Peyer's patch (tissue), 4 donors: ENCODE measurements around the gene ZNF217. TPM values are rescaled to one million over a fixed set of nuclear protein-coding genes. Genes with fewer than 3 reads are reported as not detected.
A peak's percentile ranks its signal among the peaks of the same experiment; 100 is the strongest.
"Not testable (repeated sequence)": the region's sequence is repeated elsewhere in the genome, so short reads cannot be mapped to it uniquely, and the experiment has no call there.

Experiments used
- DNase-seq, 3 donors: peaks; one replicate each; pipeline ENCODE4 v3.0.0-alpha.2; 2017 to 2019
- H3K27ac ChIP-seq, 4 donors: fragments of 200-600 bp; sonication (generic); one replicate each; pipeline ENCODE4 v1.5.1; 2016 to 2019
- H3K27me3 ChIP-seq, 2 donors: fragments of 200-600 bp; sonication (generic); one replicate each; pipeline ENCODE4 v1.5.1; 2019
- H3K36me3 ChIP-seq, 3 donors: fragments of 200-600 bp; sonication (generic); one replicate each; pipeline ENCODE4 v1.5.1; 2016 to 2019
- H3K4me1 ChIP-seq, 4 donors: fragments of 200-600 bp; sonication (generic); one replicate each; pipeline ENCODE4 v1.5.1; 2016 to 2019
- H3K4me3 ChIP-seq, 4 donors: fragments of 200-600 bp; sonication (generic); 1 replicate in 3 of 4; 2 replicates in 1 of 4; pipeline ENCODE4 v1.5.1; 2016 to 2019; ENCODE audit warnings: mild to moderate bottlenecking in 1 of 4
- H3K9me3 ChIP-seq, 4 donors: fragments of 200-600 bp; sonication (generic); one replicate each; pipeline ENCODE4 v1.5.1; 2016 to 2019; ENCODE audit warnings: mild to moderate bottlenecking in 1 of 4
- POLR2A ChIP-seq, 2 donors: fragments of 450-650 bp; IDR thresholded peaks; one replicate each; pipeline ENCODE4 v1.5.1; 2017; ENCODE audit warnings: antibody characterized with exemption in 2 of 2, mild to moderate bottlenecking in 2 of 2, moderate library complexity in 2 of 2
- total RNA-seq, 4 donors: library from RNA; depleted of rRNA; stranded (reverse); fragments of >200 nt; gene quantifications; one replicate each; pipeline ENCODE4 v1.1.0, GENCODE V29; 2016
- TF ChIP-seq, protein P1 (sequence below), 6 experiments: fragments of 450-650 bp in 4 of 6; fragments of 200-600 bp in 2 of 6; sonication (generic) in 1 of 6; IDR thresholded peaks; one replicate each; pipeline ENCODE4 v1.5.1; 2017 to 2019; ENCODE audit warnings: antibody characterized with exemption in 6 of 6, mild to moderate bottlenecking in 3 of 6, moderate library complexity in 1 of 6

ZNF217 gene
- total RNA-seq, 4 donors from 2014 or later, result 23.3 to 59.4 (median 43.4) TPM

- TF ChIP-seq, protein P1, sequence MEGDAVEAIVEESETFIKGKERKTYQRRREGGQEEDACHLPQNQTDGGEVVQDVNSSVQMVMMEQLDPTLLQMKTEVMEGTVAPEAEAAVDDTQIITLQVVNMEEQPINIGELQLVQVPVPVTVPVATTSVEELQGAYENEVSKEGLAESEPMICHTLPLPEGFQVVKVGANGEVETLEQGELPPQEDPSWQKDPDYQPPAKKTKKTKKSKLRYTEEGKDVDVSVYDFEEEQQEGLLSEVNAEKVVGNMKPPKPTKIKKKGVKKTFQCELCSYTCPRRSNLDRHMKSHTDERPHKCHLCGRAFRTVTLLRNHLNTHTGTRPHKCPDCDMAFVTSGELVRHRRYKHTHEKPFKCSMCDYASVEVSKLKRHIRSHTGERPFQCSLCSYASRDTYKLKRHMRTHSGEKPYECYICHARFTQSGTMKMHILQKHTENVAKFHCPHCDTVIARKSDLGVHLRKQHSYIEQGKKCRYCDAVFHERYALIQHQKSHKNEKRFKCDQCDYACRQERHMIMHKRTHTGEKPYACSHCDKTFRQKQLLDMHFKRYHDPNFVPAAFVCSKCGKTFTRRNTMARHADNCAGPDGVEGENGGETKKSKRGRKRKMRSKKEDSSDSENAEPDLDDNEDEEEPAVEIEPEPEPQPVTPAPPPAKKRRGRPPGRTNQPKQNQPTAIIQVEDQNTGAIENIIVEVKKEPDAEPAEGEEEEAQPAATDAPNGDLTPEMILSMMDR (IDR thresholded peaks at IDR 0.05), result no peak
- no peak for TF ChIP-seq POLR2A (IDR thresholded peaks at IDR 0.05)
- Histone ChIP-seq H3K27me3 (no peaks in the 10 kb centered on the region), H3K4me3 (no peak overlapping the region), H3K27ac (no peak overlapping the region), H3K4me1 (no peaks in the 10 kb centered on the region), H3K36me3 (no peaks in the 10 kb centered on the region), H3K9me3 (no peaks in the 10 kb centered on the region)
- DNase-seq, result no peak
Observed at GRCh38 chr20:53533500-53533899, 60.1 kb downstream of the ZNF217 start.

DNA sequence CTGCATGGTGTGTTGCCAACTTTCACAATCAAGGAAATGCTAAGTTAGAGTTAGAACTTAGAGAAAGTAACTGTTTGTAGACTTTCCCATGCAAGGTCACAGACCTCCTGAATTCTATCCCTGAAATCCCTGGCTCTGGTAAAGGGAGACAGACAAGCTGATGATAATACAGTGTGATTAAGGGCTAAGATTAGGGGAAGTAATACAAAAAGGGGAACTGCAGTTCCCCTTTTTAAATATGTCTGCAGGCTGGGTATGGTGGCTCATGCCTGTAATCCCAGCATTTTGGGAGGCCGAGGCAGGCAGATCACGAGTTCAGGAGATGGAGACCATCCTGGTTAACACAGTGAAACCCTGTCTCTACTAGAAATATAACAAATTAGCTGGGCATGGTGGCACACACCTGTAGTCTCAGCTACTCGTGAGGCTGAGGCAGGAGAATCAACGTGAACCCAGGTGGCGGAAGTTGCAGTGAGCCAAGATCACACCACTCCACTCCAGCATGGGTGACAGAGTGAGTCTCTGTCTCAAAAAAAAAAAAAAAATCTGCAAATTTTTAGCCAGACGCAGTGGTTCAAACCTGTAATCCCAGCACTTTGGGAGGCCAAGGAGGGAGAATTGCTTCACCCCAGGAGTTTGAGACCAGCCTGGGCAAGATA is 60.9 kb downstream of the ZNF217 start:
- H3K36me3 ChIP-seq, H3K4me1 ChIP-seq, H3K27ac ChIP-seq, H3K9me3 ChIP-seq, H3K27me3 ChIP-seq: not testable (repeated sequence)
- peak in 1 of 3 donors; percentile 40 for DNase-seq
- peak overlapping the region in 1 of 4 donors; percentile 6 for H3K4me3 ChIP-seq

- H3K36me3 ChIP-seq, result no peaks in the 10 kb centered on the region
- no peak overlapping the region for H3K4me3 ChIP-seq
- no peak for DNase-seq
- H3K9me3 ChIP-seq, result no peaks in the 10 kb centered on the region
- H3K4me1 ChIP-seq, result no peaks in the 10 kb centered on the region
- no peak overlapping the region for H3K27ac ChIP-seq
- H3K27me3 ChIP-seq, result no peaks in the 10 kb centered on the region
- TF ChIP-seq POLR2A (IDR thresholded peaks at IDR 0.05), result no peak
- TF ChIP-seq, protein P1 (IDR thresholded peaks at IDR 0.05), result no peak
Observed at GRCh38 chr20:53530440-53530839, 63.2 kb downstream of the ZNF217 start.

DNA sequence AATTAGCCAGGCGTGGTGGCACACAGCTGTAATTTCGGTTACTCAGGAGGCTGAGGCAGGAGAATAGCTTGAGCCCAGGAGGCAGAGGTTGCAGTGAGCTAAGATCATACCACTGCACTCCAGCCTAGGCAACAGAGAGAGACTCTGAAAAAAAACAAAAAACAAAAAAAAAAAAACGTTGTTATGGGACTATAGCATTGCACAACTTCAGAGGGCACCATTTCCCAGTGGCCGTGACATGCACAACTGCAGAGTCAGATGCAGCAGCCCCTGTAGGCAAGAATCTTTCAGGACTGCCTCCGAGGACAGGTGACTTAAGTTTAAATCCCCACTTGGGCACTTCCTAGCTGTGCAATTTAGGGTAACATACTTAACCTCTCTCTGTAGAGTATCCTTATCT is 64.0 kb downstream of the ZNF217 start:
- H3K27ac ChIP-seq, result no peak overlapping the region
- DNase-seq, result no peak
- no peaks in the 10 kb centered on the region for H3K4me1 ChIP-seq
- H3K27me3 ChIP-seq, result no peaks in the 10 kb centered on the region
- TF ChIP-seq, protein P1 (IDR thresholded peaks at IDR 0.05), result no peak
- no peak for TF ChIP-seq POLR2A (IDR thresholded peaks at IDR 0.05)
- no peaks in the 10 kb centered on the region for H3K36me3 ChIP-seq
- no peaks in the 10 kb centered on the region for H3K9me3 ChIP-seq
- no peak overlapping the region for H3K4me3 ChIP-seq

DNA sequence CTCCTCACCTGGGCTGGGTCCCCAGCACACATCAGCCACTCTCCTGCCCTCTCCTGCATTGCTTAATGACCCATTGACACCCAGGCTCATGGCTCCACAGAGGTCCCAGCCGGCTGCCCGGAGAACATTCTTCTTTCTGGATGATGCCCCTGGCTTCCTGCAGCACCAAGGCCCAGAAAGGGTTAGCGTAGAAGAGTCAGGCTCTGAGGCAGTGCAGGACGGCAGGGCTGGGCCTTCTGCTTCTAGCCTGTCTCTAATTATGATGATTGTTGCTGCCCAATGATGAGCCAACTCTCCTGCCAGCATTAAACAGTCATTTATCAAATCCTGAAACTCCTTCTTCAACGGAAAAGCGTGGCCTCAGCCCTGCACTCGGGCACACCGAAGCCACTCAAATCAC is 66.4 kb downstream of the ZNF217 start:
- H3K27ac ChIP-seq, result no peak overlapping the region
- no peaks in the 10 kb centered on the region for H3K36me3 ChIP-seq
- DNase-seq, result no peak

GRCh38 chr20:53524589-53525312 is 68.9 kb downstream of the ZNF217 start:
- H3K9me3 ChIP-seq, result no peaks in the 10 kb centered on the region
- no peaks in the 10 kb centered on the region for H3K4me1 ChIP-seq
- no peak for DNase-seq
- H3K4me3 ChIP-seq, result no peak overlapping the region
- H3K36me3 ChIP-seq, result no peaks in the 10 kb centered on the region
- H3K27ac ChIP-seq, result no peak overlapping the region
- no peaks in the 10 kb centered on the region for H3K27me3 ChIP-seq
- TF ChIP-seq, protein P1 (IDR thresholded peaks at IDR 0.05), result no peak
- no peak for TF ChIP-seq POLR2A (IDR thresholded peaks at IDR 0.05)

More for the DNA sequence above, 66.4 kb downstream of the ZNF217 start:
- Histone ChIP-seq H3K4me3 (no peak overlapping the region), H3K9me3 (no peaks in the 10 kb centered on the region), H3K27me3 (no peaks in the 10 kb centered on the region), H3K4me1 (no peaks in the 10 kb centered on the region)
- TF ChIP-seq, protein P1 (IDR thresholded peaks at IDR 0.05), result no peak
- no peak for TF ChIP-seq POLR2A (IDR thresholded peaks at IDR 0.05)

- H3K9me3 ChIP-seq, H3K27ac ChIP-seq, DNase-seq, H3K4me1 ChIP-seq, H3K27me3 ChIP-seq, H3K36me3 ChIP-seq, H3K4me3 ChIP-seq: not testable (repeated sequence)
Observed at GRCh38 chr20:53523615-53524014, 70.0 kb downstream of the ZNF217 start.
